Vagina (tissue), 2 donors: ENCODE data around the gene ZNF888.

ENCODE experiments used
- POLR2A ChIP-seq, 2 donors: fragments of 450-650 bp; IDR thresholded peaks; one replicate each; pipeline ENCODE4 v1.6.1; 2017; ENCODE audit warnings: antibody characterized with exemption in 2 of 2, mild to moderate bottlenecking in 2 of 2, moderate library complexity in 2 of 2
- POLR2AphosphoS5 ChIP-seq, 2 donors: sonication (generic); formaldehyde crosslinking; IDR thresholded peaks; one replicate each; pipeline ENCODE4 v1.9.0; 2017; ENCODE audit warnings: antibody characterized with exemption in 2 of 2, mild to moderate bottlenecking in 2 of 2, low read depth in 1 of 2; ENCODE audit not compliant: insufficient read depth in 1 of 2
- TF ChIP-seq, protein P1 (sequence below), 3 experiments: fragments of 450-650 bp in 2 of 3; fragments of 200-600 bp in 1 of 3; sonication (generic) in 1 of 3; IDR thresholded peaks; one replicate each; pipeline ENCODE4 v1.5.1; 2017 to 2019; ENCODE audit warnings: antibody characterized with exemption in 3 of 3, mild to moderate bottlenecking in 2 of 3, moderate library complexity in 2 of 3

DNA sequence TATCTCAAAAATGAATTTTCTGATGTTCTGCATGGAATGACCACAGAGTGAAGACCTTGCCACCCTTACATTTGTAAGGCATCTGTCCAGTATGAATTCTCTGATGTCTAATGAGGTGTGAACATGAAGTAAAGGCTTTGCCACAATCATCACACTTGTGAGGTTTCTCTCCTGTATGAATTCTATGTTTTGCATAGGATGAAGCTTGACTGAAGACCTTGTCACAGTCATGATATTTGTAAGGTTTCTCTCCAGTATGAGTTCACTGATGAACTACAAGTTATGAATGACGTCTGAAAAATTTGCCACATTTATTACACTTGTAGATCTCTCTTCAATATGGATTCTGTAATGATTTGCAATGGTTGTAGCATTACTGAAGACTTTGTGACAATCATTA, 26.2 kb upstream of the ZNF888 start:
- TF ChIP-seq POLR2AphosphoS5 (IDR thresholded peaks at IDR 0.05; ENCODE audit: insufficient read depth in 1 of 2, low read depth in 1 of 2) (no peak), POLR2A (IDR thresholded peaks at IDR 0.05) (no peak)
- TF ChIP-seq, protein P1, sequence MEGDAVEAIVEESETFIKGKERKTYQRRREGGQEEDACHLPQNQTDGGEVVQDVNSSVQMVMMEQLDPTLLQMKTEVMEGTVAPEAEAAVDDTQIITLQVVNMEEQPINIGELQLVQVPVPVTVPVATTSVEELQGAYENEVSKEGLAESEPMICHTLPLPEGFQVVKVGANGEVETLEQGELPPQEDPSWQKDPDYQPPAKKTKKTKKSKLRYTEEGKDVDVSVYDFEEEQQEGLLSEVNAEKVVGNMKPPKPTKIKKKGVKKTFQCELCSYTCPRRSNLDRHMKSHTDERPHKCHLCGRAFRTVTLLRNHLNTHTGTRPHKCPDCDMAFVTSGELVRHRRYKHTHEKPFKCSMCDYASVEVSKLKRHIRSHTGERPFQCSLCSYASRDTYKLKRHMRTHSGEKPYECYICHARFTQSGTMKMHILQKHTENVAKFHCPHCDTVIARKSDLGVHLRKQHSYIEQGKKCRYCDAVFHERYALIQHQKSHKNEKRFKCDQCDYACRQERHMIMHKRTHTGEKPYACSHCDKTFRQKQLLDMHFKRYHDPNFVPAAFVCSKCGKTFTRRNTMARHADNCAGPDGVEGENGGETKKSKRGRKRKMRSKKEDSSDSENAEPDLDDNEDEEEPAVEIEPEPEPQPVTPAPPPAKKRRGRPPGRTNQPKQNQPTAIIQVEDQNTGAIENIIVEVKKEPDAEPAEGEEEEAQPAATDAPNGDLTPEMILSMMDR (IDR thresholded peaks at IDR 0.05), result no peak
